HepG2 (cell line): ENCODE measurements around the gene DAPK1. TPM values are rescaled to one million over a fixed set of nuclear protein-coding genes. Genes with fewer than 3 reads are reported as not detected.

Experiments
- CREM ChIP-seq, 2 experiments: sonication (generic) in 1 of 2; formaldehyde crosslinking in 1 of 2; IDR thresholded peaks; 2 replicates each; pipeline versions ENCODE4 v1.4.0 to v1.6.1; 2016 to 2020; ENCODE audit warnings: antibody characterized with exemption in 1 of 2, mild to moderate bottlenecking in 1 of 2, missing genetic modification reagents in 1 of 2
- ESRRA ChIP-seq: sonication (generic); formaldehyde crosslinking; IDR thresholded peaks from 2 replicates; pipeline ENCODE4 v1.5.1; 2020; ENCODE audit warnings: mild to moderate bottlenecking, low read depth, missing genetic modification reagents
- HNRNPL ChIP-seq: fragments of 200-400 bp; formaldehyde crosslinking; IDR thresholded peaks from 2 replicates; pipeline ENCODE4 v1.6.1; 2017; ENCODE audit warnings: mild to moderate bottlenecking, low read depth, low read length
- KMT2A ChIP-seq: sonication (generic); formaldehyde crosslinking; IDR thresholded peaks from 2 replicates; pipeline ENCODE4 v1.4.0; 2020; ENCODE audit warnings: missing genetic modification reagents
- SP2 ChIP-seq: sonication (generic); formaldehyde crosslinking; IDR thresholded peaks from 2 replicates; pipeline ENCODE4 v1.5.1; 2020; ENCODE audit warnings: mild to moderate bottlenecking, missing genetic modification reagents
- THAP11 ChIP-seq: IDR thresholded peaks from 2 replicates; pipeline ENCODE4 v1.6.1; 2016; ENCODE audit warnings: missing biosample characterization, missing genetic modification reagents
- ZNF207 ChIP-seq: fragments of 450-650 bp; IDR thresholded peaks from 2 replicates; pipeline ENCODE4 v1.6.1; 2016; ENCODE audit warnings: antibody characterized with exemption, borderline replicate concordance
- ZNF552 ChIP-seq: sonication (generic); formaldehyde crosslinking; IDR thresholded peaks from 2 replicates; pipeline ENCODE4 v1.9.0; 2022; ENCODE audit warnings: missing genetic modification reagents, mild to moderate bottlenecking, borderline replicate concordance
- ZNF660 ChIP-seq: sonication (generic); formaldehyde crosslinking; IDR thresholded peaks from 2 replicates; pipeline ENCODE4 v1.5.1; 2020; ENCODE audit warnings: mild to moderate bottlenecking, low read depth, missing genetic modification reagents, borderline replicate concordance
- ZNF720 ChIP-seq: sonication (generic); formaldehyde crosslinking; IDR thresholded peaks from 2 replicates; pipeline ENCODE4 v1.4.0; 2020; ENCODE audit warnings: missing genetic modification reagents
- ZNF782 ChIP-seq: sonication (generic); formaldehyde crosslinking; IDR thresholded peaks from 2 replicates; pipeline ENCODE4 v1.4.0; 2020; ENCODE audit warnings: missing genetic modification reagents, mild to moderate bottlenecking, borderline replicate concordance
- ZNF839 ChIP-seq: sonication (generic); formaldehyde crosslinking; IDR thresholded peaks from 2 replicates; pipeline ENCODE4 v1.4.0; 2020; ENCODE audit warnings: missing genetic modification reagents, mild to moderate bottlenecking, borderline replicate concordance
- polyA plus RNA-seq, 8 experiments: library from polyadenylated mRNA; depleted of rRNA in 3 of 8; stranded (reverse) in 7 of 8; unstranded in 1 of 8; fragments of >200 nt; fragmentation: Illumina TruSeq in 4 of 8; extraction: Trizol in 4 of 8; gene quantifications; 2 replicates each; pipeline versions ENCODE4 v1.2.1 to v1.2.3, GENCODE V29; 2011 to 2016; ENCODE audit warnings: low read depth in 4 of 8, missing spikeins in 1 of 8, mixed read lengths in 1 of 8; ENCODE audit not compliant: insufficient read depth in 1 of 8
- total RNA-seq, 5 experiments: library from RNA; depleted of rRNA; stranded (reverse); fragments of >200 nt; fragmentation: Illumina TruSeq; extraction: Trizol; gene quantifications; 2 replicates each; pipeline ENCODE4 v1.2.3, GENCODE V29; 2016; ENCODE audit warnings: low read depth in 1 of 5
- TF ChIP-seq, protein P1 (sequence below): sonication (generic); formaldehyde crosslinking; IDR thresholded peaks from one replicate; pipeline ENCODE4 v1.5.1; 2020; ENCODE audit warnings: mild to moderate bottlenecking, missing genetic modification reagents; ENCODE audit errors: not compliant biosample characterization
- TF ChIP-seq, protein P2 (sequence below): sonication (generic); formaldehyde crosslinking; IDR thresholded peaks from 2 replicates; pipeline ENCODE4 v1.4.0; 2020; ENCODE audit warnings: missing genetic modification reagents
- TF ChIP-seq, protein P3 (sequence below): sonication (generic); formaldehyde crosslinking; IDR thresholded peaks from 2 replicates; pipeline ENCODE4 v1.8.0; 2022; ENCODE audit warnings: mild to moderate bottlenecking, missing genetic modification reagents, moderate library complexity

DAPK1 gene
- total and polyA plus RNA-seq, 2 of the 13 experiments (the other 11 are each of a cell fraction or from before 2014, with no cell fraction given): 35.7 to 35.9 TPM

DNA sequence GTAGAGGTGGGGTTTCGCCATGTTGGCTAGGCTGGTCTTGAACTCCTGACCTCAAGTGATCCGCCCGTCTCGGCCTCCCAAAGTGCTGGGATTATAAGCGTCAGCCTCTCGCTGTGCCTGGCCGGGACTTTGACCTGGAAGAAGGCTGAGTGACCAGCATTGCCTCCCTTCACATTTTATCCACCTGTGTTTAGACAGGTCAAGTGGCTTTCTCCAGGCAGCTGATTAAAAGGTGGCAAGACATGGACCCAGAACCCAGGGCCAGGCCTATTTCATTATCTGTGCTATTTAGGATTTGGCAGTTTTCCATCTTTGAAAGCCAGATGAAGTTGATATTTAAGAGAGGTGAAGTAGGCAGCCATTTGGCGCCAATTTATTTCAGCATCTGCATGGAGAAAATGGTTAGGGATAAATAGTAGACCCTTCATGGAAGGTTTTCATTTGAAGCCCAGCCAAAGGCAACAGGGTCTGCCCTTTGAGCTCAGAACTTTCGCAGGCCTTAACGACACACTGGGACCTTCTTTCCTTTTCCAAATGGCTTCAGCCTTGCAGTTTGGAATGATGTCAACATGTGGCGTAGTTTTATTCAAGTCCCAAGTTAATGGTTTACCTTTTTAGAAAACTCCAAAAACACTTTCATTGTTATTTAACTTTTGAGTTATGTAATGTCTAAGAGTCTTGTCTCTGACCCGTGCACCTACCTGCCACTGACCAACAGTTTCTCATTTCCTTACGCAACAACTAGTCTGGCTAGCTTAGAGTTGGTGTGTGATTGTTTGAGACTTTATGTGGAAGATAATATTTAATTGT, 8.4 kb downstream of the DAPK1 start (continued):
- TF ChIP-seq, protein P1, sequence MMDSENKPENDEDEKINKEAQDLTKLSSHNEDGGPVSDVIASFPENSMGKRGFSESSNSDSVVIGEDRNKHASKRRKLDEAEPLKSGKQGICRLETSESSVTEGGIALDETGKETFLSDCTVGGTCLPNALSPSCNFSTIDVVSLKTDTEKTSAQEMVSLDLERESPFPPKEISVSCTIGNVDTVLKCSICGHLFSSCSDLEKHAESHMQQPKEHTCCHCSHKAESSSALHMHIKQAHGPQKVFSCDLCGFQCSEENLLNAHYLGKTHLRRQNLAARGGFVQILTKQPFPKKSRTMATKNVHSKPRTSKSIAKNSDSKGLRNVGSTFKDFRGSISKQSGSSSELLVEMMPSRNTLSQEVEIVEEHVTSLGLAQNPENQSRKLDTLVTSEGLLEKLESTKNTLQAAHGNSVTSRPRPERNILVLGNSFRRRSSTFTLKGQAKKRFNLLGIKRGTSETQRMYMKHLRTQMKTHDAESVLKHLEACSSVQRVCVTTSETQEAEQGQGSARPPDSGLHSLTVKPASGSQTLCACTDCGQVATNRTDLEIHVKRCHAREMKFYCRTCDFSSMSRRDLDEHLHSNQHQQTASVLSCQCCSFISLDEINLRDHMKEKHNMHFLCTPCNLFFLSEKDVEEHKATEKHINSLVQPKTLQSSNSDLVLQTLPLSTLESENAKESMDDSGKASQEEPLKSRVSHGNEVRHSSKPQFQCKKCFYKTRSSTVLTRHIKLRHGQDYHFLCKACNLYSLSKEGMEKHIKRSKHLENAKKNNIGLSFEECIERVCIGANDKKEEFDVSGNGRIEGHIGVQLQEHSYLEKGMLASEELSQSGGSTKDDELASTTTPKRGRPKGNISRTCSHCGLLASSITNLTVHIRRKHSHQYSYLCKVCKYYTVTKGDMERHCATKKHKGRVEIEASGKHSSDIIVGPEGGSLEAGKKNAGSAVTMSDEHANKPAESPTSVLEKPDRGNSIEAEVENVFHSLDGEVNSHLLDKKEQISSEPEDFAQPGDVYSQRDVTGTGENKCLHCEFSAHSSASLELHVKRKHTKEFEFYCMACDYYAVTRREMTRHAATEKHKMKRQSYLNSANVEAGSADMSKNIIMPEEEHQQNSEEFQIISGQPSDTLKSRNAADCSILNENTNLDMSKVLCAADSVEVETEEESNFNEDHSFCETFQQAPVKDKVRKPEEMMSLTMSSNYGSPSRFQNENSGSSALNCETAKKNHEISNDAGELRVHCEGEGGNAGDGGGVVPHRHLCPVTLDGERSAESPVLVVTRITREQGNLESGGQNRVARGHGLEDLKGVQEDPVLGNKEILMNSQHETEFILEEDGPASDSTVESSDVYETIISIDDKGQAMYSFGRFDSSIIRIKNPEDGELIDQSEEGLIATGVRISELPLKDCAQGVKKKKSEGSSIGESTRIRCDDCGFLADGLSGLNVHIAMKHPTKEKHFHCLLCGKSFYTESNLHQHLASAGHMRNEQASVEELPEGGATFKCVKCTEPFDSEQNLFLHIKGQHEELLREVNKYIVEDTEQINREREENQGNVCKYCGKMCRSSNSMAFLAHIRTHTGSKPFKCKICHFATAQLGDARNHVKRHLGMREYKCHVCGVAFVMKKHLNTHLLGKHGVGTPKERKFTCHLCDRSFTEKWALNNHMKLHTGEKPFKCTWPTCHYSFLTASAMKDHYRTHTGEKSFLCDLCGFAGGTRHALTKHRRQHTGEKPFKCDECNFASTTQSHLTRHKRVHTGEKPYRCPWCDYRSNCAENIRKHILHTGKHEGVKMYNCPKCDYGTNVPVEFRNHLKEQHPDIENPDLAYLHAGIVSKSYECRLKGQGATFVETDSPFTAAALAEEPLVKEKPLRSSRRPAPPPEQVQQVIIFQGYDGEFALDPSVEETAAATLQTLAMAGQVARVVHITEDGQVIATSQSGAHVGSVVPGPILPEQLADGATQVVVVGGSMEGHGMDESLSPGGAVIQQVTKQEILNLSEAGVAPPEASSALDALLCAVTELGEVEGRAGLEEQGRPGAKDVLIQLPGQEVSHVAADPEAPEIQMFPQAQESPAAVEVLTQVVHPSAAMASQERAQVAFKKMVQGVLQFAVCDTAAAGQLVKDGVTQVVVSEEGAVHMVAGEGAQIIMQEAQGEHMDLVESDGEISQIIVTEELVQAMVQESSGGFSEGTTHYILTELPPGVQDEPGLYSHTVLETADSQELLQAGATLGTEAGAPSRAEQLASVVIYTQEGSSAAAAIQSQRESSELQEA: no peak
- TF ChIP-seq KMT2A (CRISPR knock-in tag) (peak; percentile 23; the same call in 1 of the 2 replicates), SP2 (CRISPR knock-in tag) (no peak), ZNF720 (CRISPR knock-in tag) (no peak), ZNF552 (CRISPR knock-in tag) (no peak), ZNF782 (no peak), ZNF207 (no peak), ZNF660 (CRISPR knock-in tag) (no peak), THAP11 (CRISPR knock-in tag) (peak; percentile 75; the same call in 1 of the 2 replicates), HNRNPL (no peak), ZNF839 (no peak), ESRRA (no peak), CREM (IDR thresholded peaks at IDR 0.05) (peak; percentile 80), CREM (CRISPR knock-in tag; IDR thresholded peaks at IDR 0.05) (no peak)
- TF ChIP-seq, protein P2, sequence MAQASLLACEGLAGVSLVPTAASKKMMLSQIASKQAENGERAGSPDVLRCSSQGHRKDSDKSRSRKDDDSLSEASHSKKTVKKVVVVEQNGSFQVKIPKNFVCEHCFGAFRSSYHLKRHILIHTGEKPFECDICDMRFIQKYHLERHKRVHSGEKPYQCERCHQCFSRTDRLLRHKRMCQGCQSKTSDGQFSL (CRISPR knock-in tag): no peak
- TF ChIP-seq, protein P3, sequence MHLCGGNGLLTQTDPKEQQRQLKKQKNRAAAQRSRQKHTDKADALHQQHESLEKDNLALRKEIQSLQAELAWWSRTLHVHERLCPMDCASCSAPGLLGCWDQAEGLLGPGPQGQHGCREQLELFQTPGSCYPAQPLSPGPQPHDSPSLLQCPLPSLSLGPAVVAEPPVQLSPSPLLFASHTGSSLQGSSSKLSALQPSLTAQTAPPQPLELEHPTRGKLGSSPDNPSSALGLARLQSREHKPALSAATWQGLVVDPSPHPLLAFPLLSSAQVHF (CRISPR knock-in tag): no peak
